A549 (cell line): ENCODE results near the gene LRRC47.

Source experiments
- CEBPB ChIP-seq, 2 experiments: fragments of >200 bp in 1 of 2; sonication (Bioruptor Twin) in 1 of 2; formaldehyde crosslinking in 1 of 2; IDR thresholded peaks; 2 replicates each; pipeline ENCODE4 v1.6.1; 2012 to 2016
- EP300 ChIP-seq, 2 experiments: fragments of >200 bp; sonication (Bioruptor Twin); formaldehyde crosslinking; IDR thresholded peaks; 2 replicates in 1 of 2; 3 replicates in 1 of 2; pipeline ENCODE4 v1.6.1; 2016 to 2017
- GATA3 ChIP-seq: IDR thresholded peaks from 2 replicates; pipeline ENCODE4 v1.6.1; 2012; ENCODE audit warnings: borderline replicate concordance
- HEYL ChIP-seq: fragments of 250-450 bp; sonication (Bioruptor Pico); IDR thresholded peaks from 2 replicates; pipeline ENCODE4 v1.8.0; 2021; ENCODE audit warnings: mild to moderate bottlenecking, moderate library complexity
- KDM5A ChIP-seq: fragments of 200-600 bp; sonication (generic); IDR thresholded peaks from 2 replicates; pipeline ENCODE4 v1.6.1; 2016; ENCODE audit warnings: antibody characterized with exemption, mild to moderate bottlenecking
- PHF8 ChIP-seq: fragments of 200-600 bp; sonication (generic); IDR thresholded peaks from 2 replicates; pipeline ENCODE4 v1.6.1; 2016; ENCODE audit warnings: low read depth, mild to moderate bottlenecking, antibody characterized with exemption, moderate library complexity, borderline replicate concordance
- POLR2A ChIP-seq: IDR thresholded peaks from 2 replicates; pipeline ENCODE4 v1.6.1; 2012; ENCODE audit warnings: mild to moderate bottlenecking, low read length
- POLR2AphosphoS2 ChIP-seq: conservative IDR thresholded peaks from 2 replicates; pipeline ENCODE4 v1.6.1; 2012; ENCODE audit warnings: low read length, improper control_type of control experiment, inconsistent platforms
- TF ChIP-seq, protein P1 (sequence below): fragments of >200 bp; sonication (Bioruptor Twin); formaldehyde crosslinking; IDR thresholded peaks from 3 replicates; pipeline ENCODE4 v1.5.1; 2016
- TF ChIP-seq, protein P2 (sequence below): IDR thresholded peaks from 2 replicates; pipeline ENCODE4 v1.6.1; 2012
- TF ChIP-seq, protein P3 (sequence below): fragments of 450-650 bp; IDR thresholded peaks from 2 replicates; pipeline ENCODE4 v1.6.1; 2014; ENCODE audit warnings: antibody characterized with exemption
- TF ChIP-seq, protein P4 (sequence below): IDR thresholded peaks from 2 replicates; pipeline ENCODE4 v1.6.1; 2012
- TF ChIP-seq, protein P5 (sequence below): fragments of 200-600 bp; sonication (generic); IDR thresholded peaks from 2 replicates; pipeline ENCODE4 v1.6.1; 2016; ENCODE audit warnings: antibody characterized with exemption, mild to moderate bottlenecking, moderate library complexity

DNA sequence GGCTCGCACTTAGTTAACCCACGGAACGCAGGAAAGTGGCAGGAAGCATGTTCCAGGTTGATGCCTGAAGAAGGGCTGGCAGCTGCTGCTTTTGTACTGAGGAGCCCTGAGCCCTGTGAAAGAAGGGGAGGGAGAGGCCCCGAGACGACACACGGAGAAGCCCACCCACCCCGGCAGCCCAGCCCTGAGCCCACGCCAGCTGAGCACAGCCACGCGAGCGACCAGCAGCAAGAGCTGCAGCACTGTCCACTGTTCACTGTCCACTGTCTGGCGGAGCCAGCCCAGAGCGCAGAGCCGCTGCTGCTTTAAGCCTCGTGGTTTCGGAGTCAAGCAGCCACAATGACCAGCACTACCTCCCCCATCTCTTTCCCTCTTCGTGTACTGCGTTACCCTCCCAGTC, 5.3 kb downstream of the LRRC47 start:
- TF ChIP-seq EP300 (IDR thresholded peaks at IDR 0.05), result no peak
- TF ChIP-seq, protein P1, sequence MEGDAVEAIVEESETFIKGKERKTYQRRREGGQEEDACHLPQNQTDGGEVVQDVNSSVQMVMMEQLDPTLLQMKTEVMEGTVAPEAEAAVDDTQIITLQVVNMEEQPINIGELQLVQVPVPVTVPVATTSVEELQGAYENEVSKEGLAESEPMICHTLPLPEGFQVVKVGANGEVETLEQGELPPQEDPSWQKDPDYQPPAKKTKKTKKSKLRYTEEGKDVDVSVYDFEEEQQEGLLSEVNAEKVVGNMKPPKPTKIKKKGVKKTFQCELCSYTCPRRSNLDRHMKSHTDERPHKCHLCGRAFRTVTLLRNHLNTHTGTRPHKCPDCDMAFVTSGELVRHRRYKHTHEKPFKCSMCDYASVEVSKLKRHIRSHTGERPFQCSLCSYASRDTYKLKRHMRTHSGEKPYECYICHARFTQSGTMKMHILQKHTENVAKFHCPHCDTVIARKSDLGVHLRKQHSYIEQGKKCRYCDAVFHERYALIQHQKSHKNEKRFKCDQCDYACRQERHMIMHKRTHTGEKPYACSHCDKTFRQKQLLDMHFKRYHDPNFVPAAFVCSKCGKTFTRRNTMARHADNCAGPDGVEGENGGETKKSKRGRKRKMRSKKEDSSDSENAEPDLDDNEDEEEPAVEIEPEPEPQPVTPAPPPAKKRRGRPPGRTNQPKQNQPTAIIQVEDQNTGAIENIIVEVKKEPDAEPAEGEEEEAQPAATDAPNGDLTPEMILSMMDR, result no peak
- TF ChIP-seq, protein P2, sequence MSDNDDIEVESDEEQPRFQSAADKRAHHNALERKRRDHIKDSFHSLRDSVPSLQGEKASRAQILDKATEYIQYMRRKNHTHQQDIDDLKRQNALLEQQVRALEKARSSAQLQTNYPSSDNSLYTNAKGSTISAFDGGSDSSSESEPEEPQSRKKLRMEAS, result no peak
- TF ChIP-seq POLR2A, result no peak
- TF ChIP-seq CEBPB (IDR thresholded peaks at IDR 0.05), result no peak
- TF ChIP-seq, protein P3, sequence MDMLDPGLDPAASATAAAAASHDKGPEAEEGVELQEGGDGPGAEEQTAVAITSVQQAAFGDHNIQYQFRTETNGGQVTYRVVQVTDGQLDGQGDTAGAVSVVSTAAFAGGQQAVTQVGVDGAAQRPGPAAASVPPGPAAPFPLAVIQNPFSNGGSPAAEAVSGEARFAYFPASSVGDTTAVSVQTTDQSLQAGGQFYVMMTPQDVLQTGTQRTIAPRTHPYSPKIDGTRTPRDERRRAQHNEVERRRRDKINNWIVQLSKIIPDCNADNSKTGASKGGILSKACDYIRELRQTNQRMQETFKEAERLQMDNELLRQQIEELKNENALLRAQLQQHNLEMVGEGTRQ, result no peak
- TF ChIP-seq HEYL (CRISPR knock-in tag), result no peak
- TF ChIP-seq, protein P4, sequence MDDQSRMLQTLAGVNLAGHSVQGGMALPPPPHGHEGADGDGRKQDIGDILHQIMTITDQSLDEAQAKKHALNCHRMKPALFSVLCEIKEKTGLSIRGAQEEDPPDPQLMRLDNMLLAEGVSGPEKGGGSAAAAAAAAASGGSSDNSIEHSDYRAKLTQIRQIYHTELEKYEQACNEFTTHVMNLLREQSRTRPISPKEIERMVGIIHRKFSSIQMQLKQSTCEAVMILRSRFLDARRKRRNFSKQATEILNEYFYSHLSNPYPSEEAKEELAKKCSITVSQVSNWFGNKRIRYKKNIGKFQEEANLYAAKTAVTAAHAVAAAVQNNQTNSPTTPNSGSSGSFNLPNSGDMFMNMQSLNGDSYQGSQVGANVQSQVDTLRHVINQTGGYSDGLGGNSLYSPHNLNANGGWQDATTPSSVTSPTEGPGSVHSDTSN, result no peak
- TF ChIP-seq POLR2AphosphoS2, result no peak
- TF ChIP-seq GATA3, result no peak
- TF ChIP-seq PHF8, result no peak
- TF ChIP-seq, protein P5, sequence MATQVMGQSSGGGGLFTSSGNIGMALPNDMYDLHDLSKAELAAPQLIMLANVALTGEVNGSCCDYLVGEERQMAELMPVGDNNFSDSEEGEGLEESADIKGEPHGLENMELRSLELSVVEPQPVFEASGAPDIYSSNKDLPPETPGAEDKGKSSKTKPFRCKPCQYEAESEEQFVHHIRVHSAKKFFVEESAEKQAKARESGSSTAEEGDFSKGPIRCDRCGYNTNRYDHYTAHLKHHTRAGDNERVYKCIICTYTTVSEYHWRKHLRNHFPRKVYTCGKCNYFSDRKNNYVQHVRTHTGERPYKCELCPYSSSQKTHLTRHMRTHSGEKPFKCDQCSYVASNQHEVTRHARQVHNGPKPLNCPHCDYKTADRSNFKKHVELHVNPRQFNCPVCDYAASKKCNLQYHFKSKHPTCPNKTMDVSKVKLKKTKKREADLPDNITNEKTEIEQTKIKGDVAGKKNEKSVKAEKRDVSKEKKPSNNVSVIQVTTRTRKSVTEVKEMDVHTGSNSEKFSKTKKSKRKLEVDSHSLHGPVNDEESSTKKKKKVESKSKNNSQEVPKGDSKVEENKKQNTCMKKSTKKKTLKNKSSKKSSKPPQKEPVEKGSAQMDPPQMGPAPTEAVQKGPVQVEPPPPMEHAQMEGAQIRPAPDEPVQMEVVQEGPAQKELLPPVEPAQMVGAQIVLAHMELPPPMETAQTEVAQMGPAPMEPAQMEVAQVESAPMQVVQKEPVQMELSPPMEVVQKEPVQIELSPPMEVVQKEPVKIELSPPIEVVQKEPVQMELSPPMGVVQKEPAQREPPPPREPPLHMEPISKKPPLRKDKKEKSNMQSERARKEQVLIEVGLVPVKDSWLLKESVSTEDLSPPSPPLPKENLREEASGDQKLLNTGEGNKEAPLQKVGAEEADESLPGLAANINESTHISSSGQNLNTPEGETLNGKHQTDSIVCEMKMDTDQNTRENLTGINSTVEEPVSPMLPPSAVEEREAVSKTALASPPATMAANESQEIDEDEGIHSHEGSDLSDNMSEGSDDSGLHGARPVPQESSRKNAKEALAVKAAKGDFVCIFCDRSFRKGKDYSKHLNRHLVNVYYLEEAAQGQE, result no peak
- TF ChIP-seq KDM5A, result no peak
